Limb (tissue), 2 donors: Measurements from ENCODE around the gene IGSF21.

Source experiments
- DNase-seq, 2 donors: peaks; one replicate each; pipeline ENCODE4 v3.0.0-alpha.2; 2016; ENCODE audit errors: extremely low spot score in 2 of 2

IGSF21 gene

DNA sequence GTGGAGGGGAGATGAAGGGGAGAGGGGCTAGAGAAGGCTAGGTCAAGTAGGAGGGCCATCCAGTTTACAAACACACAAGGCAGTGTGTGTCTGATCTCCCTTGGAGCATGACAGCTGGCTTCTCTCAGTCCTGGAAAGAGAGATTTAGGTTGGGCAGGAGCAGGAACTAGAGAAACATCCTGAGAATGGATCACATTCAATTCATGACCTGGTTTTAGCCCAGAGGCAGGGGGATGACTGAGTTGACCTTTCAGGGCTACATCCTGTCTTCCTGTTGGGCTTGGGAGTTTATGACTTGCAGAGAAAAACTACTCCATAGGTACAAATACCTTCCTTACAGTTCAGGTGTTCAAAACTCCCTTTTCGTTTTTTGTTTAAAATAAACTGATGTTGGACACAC, 97.0 kb downstream of the IGSF21 start:
- no peak for DNase-seq

DNA sequence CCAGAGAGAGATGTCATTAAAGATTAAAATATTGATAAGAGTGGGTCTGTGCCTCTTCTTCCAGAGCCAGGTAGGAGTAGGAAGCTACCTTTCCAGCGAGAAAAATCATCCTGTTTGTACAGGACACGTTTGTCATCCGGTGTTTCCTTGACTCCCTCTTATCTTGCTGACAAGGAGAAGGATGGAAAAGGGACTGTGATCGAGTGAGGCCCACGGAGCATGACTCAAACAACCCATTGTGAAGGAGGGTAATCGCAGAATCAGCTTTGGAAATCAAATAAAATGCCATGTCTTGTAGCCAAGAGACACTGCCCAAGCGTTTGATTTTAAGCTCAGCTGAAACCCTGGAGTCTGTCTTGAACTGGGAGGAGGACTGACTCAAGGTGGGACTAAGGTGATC, 97.7 kb downstream of the IGSF21 start:
- no peak for DNase-seq

- no peak for DNase-seq
Observed at GRCh38 chr1:18211764-18212163, 104.2 kb downstream of the IGSF21 start.

GRCh38 chr1:18217398-18218043, 109.9 kb downstream of the IGSF21 start:
- no peak for DNase-seq

DNA sequence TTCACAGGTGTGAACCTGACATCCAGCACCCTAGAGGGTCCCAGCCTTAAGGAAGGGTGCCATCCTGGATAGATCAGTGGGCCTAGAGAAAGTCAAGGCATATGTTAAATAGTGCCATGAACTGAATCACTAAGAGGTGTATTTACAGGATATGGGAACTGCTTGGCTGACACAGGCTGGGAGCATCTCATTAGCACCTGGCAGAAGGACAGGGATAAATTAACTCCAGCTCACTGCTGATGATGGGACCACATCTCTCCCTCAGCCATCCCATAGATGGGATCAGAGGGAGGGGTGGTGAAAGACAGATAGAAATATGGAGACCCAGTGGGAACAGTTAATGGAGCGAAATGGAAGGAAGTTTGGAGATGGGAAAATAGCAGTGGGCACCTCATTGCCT, 122.0 kb downstream of the IGSF21 start:
- no peak for DNase-seq

- DNase-seq, result no peak
Observed at GRCh38 chr1:18230321-18230720, 122.7 kb downstream of the IGSF21 start.

DNA sequence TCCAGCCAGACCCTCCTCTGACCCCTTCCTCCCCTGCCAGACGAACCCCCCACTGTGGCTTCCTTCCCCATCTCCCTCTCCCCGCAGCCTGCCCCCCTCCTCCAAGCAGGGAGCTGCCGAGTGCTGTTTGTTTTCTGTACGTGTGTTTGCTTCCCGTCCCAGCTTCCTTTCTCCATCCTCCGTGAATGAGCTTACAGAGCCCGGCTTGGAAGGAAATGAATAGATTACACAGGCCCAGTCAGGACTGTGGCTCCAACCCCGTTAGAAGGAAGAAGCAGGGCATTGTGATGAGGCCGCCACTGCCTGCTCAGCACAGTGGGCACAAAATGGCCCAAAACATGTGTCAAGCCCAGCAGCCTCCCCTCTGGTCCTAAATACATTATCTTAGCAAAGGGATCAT, 123.2 kb downstream of the IGSF21 start:
- no peak for DNase-seq

GRCh38 chr1:18232052-18232451, 124.5 kb downstream of the IGSF21 start:
- no peak for DNase-seq

- no peak for DNase-seq
Observed at GRCh38 chr1:18233176-18233864, 125.7 kb downstream of the IGSF21 start.

GRCh38 chr1:18234790-18235242, 127.2 kb downstream of the IGSF21 start:
- peak; percentile 38 to 46 for DNase-seq

DNA sequence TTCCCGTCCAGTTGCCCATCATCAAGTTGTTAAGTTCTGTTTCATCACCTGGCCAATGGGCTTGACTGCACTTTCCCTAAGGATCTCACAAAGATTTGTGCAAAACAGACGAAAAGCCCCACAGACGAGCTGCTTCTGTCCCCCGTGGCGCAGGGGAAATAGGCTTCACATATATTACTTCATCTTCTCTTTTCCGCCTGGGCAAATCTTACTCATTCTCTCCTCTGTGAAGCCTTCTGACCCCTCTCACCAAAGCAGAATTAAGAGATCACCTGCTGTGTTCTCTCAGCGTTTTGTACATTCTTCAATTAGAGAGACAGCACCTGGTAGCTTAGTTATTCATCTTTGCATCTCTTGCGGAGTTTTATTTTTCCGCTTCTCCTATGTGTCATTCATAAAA, 129.8 kb downstream of the IGSF21 start:
- DNase-seq, result no peak

GRCh38 chr1:18238190-18238589, 130.6 kb downstream of the IGSF21 start:
- no peak for DNase-seq

DNA sequence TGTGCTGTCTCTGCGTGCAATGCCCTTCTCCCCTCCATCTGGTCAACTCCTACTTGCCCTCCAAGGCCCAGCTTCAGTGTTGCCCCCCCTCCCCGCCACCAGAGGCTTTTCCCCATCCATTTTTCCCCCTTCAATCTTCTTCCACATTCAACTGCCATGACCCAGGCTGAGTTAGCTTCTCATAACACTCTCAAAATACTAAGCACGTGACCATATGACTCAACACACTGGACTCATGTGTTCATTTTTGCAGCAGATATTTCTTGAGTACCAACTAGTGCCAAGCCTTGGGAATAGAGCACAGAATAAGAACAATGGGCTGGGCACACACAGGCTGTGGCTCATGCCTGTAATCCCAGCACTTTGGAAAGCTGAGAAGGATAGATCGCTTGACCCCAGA, 132.1 kb downstream of the IGSF21 start:
- no peak for DNase-seq

- no peak for DNase-seq
Observed at GRCh38 chr1:18240906-18241305, 133.3 kb downstream of the IGSF21 start.

DNA sequence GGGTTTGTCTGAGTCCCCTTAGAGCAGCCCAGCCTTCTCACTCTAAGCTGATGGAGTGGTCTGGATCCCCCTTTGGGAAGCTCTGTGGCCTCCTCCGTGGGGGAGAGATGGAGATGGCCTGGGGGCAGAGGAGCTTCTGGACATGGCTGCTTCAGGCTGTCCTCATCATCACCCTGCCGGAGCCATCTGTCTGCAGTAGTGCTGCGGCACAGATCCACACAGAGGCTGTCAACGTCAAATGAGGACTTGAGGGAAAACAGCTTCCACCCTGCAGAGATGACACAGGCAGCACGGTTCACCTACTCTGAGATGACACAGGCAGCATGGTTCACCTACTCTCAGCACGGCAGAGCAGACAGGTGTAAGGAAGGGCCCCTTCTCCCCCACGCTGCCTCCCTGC, 134.3 kb downstream of the IGSF21 start:
- DNase-seq, result no peak

GRCh38 chr1:18243503-18244175, 136.0 kb downstream of the IGSF21 start:
- DNase-seq, result no peak

- DNase-seq, result no peak
Observed at GRCh38 chr1:18244762-18245161, 137.2 kb downstream of the IGSF21 start.

DNA sequence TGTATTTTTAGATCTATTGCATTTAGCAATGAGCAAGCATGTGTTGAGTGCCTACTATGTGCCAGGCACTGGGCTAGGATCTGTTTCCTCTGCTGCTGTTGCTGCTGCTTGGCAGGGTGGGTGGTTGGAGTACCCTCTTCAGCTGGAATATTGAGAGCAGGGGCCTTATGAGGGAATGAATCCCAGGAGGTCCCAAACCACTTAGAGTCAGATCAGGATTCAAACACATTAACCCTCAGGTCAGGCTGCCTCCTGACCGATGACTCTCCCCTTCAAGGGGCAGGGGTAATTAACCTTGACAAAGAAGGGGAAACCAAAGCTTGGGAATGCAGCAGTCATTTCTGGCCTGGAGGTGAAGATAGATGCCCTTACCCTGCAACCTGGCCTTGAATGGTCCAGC, 138.0 kb downstream of the IGSF21 start:
- no peak for DNase-seq

DNA sequence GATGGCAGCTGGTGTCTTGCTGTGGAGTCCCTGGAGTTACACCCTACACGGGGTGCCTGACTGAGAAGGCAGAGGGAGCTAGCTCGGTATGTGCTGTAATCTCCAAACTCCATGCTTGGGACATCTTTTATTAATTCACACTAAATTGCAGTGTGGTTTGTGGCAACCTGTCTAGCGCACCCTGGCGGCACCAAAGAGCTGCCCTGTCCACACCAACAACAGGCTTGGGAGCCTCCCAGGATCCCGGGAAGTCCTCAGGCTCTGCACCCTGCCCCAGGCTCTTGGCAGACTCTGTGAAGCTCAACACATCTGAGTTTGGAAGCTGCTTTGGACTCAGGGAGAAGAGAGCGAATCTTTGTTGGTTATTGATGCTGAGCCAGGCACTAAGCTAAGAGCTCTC, 138.9 kb downstream of the IGSF21 start:
- no peak for DNase-seq

DNA sequence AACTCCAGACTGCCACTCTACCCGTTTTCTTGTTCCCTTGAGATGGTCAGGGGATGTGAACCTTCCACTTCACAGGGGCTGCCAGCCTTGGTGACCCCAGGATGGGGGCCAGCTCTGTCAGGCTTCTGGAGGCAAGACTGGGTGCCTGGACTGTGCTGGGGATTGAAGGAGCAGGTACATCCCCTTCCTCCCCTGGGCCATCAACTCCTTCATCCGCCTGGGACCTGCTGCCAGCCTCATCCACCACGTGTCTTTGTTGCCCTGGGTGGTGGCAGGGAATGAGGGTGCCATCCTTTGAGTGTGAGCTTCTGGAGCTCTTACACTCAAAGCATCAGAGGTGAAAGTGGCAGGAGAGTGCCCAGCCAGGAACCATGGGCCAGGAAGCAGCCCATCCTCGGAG, 139.6 kb downstream of the IGSF21 start:
- DNase-seq, result no peak

DNA sequence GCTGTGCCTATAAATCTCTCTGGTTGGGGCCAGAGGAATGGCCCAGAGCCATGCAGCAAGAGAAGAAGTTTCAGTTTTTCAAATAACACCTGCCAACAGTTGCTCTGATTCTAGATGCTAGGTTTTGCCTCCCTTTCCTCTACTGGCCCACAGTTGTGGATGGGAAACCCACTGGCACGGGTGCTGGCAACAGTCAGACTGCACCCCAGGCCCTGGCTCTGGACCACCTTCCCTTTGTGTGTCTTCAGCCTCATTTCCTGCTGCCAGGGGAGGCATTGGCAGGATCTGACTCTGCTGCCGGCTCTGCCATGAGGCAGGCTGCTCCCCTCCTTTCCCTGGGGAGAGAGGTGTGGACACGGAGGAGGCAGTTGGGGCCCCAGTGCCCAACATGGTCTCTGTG, 142.0 kb downstream of the IGSF21 start:
- no peak for DNase-seq

DNA sequence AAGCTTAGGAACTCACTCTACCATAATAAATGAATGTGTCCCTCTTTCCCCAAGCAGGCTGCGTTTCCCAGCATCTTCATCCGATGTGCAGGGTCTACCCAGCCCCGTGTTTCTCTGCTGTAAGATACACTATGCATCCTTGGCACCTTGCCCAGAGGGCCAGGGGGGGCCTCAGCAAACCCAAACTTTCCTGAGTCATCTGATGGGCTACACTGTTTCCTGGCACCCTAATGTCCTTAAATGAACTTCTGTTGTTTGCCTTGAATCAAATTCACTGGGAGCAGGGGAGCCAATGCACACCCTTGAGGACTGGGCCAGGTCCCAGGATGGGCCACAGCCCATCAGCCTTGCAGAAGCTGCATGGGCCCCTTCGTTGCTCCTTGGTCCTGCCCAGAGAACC, 145.5 kb downstream of the IGSF21 start:
- no peak for DNase-seq
